ENCODE results near the gene CCDC24. TPM values are rescaled to one million over a fixed set of nuclear protein-coding genes. Genes with fewer than 3 reads are reported as not detected.

CCDC24 gene
- total and polyA plus RNA-seq, 5 donors from 2014 or later, result 0.18 to 1.8 (median 0.74) TPM

GRCh38 chr1:44033041-44033575 is 41.7 kb downstream of the CCDC24 start:
- no peak overlapping the region for H3K27ac ChIP-seq (ENCODE audit: insufficient read depth, low read length, poor library complexity, severe bottlenecking)
- no peaks in the 10 kb centered on the region for H3K9me3 Mint-ChIP-seq
- H3K4me3 Mint-ChIP-seq, result peak overlapping the region in 2 of 4 donors; percentile 55 to 62
- ATAC-seq (ENCODE audit: low read depth in 2 of 2) (no peak), DNase-seq (no peak)
- H3K9me3 ChIP-seq (ENCODE audit: control insufficient read depth in 2 of 2, low read length in 2 of 2), result no peaks in the 10 kb centered on the region
- H3K36me3 ChIP-seq (ENCODE audit: control insufficient read depth, insufficient read depth, low read length), result no peaks in the 10 kb centered on the region
- H3K4me1 Mint-ChIP-seq, result peaks cover 0 to 32% (median 6%) of the 10 kb centered on the region in 4 donors
- no peaks in the 10 kb centered on the region for H3K36me3 Mint-ChIP-seq
- peaks cover 5% of the 10 kb centered on the region for H3K27me3 Mint-ChIP-seq
- no peak overlapping the region for H3K4me3 ChIP-seq (ENCODE audit: low read depth, low read length)
- no peaks in the 10 kb centered on the region for H3K27me3 ChIP-seq (ENCODE audit: control insufficient read depth, insufficient read depth, low read length)
- peaks cover 11% of the 10 kb centered on the region for H3K4me1 ChIP-seq (ENCODE audit: control insufficient read depth, insufficient read depth, low read length, poor library complexity, severe bottlenecking)
- H3K27ac Mint-ChIP-seq, result peak overlapping the region; percentile 1 to 87 (median 68)

DNA sequence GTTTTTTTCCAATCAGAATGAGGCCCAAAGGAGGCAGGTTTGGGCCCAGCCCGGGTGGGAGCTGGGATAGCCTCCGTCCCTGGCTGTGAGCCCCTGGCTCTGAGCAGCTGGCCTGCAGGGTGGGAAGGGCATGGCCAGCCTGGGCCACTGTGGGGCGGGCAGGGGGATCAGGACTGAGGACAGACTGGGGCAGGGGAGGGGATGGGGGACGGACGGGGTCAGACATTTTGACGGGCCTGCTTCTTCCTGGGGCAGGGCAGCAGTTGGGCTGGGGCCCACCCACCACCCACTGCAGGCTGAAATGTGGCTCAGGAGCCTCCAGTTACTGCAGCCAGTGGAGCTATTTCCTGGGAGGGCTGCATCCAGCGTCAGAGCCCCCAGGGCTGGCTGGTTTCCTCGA is 42.4 kb downstream of the CCDC24 start:
- peaks cover 11% of the 10 kb centered on the region for H3K4me1 ChIP-seq (ENCODE audit: control insufficient read depth, insufficient read depth, low read length, poor library complexity, severe bottlenecking)
- Mint-ChIP-seq H3K4me3 (peak overlapping the region in 2 of 4 donors; percentile 55 to 62), H3K36me3 (no peaks in the 10 kb centered on the region), H3K9me3 (no peaks in the 10 kb centered on the region), H3K27me3 (peaks cover 9% of the 10 kb centered on the region), H3K4me1 (peaks cover 0 to 26% (median 6%) of the 10 kb centered on the region in 4 donors), H3K27ac (no peak overlapping the region)
- no peaks in the 10 kb centered on the region for H3K36me3 ChIP-seq (ENCODE audit: control insufficient read depth, insufficient read depth, low read length)
- H3K27me3 ChIP-seq (ENCODE audit: control insufficient read depth, insufficient read depth, low read length), result no peaks in the 10 kb centered on the region
- H3K9me3 ChIP-seq (ENCODE audit: control insufficient read depth in 2 of 2, low read length in 2 of 2), result no peaks in the 10 kb centered on the region
- H3K4me3 ChIP-seq (ENCODE audit: low read depth, low read length), result no peak overlapping the region
- ATAC-seq (ENCODE audit: low read depth in 2 of 2) (no peak), DNase-seq (no peak)
- no peak overlapping the region for H3K27ac ChIP-seq (ENCODE audit: insufficient read depth, low read length, poor library complexity, severe bottlenecking)

GRCh38 chr1:44034423-44034822 is 43.0 kb downstream of the CCDC24 start:
- Histone ChIP-seq H3K36me3 (ENCODE audit: control insufficient read depth, insufficient read depth, low read length) (no peaks in the 10 kb centered on the region), H3K27me3 (ENCODE audit: control insufficient read depth, insufficient read depth, low read length) (no peaks in the 10 kb centered on the region), H3K4me3 (ENCODE audit: low read depth, low read length) (no peak overlapping the region), H3K9me3 (ENCODE audit: control insufficient read depth in 2 of 2, low read length in 2 of 2) (no peaks in the 10 kb centered on the region), H3K27ac (ENCODE audit: insufficient read depth, low read length, poor library complexity, severe bottlenecking) (no peak overlapping the region), H3K4me1 (ENCODE audit: control insufficient read depth, insufficient read depth, low read length, poor library complexity, severe bottlenecking) (peaks cover 5% of the 10 kb centered on the region)
- H3K27ac Mint-ChIP-seq, result no peak overlapping the region
- ATAC-seq (ENCODE audit: low read depth in 2 of 2) (no peak), DNase-seq (no peak)
- H3K36me3 Mint-ChIP-seq, result no peaks in the 10 kb centered on the region
- no peaks in the 10 kb centered on the region for H3K9me3 Mint-ChIP-seq
- H3K4me1 Mint-ChIP-seq, result peaks cover 0 to 19% (median 4%) of the 10 kb centered on the region in 4 donors
- H3K27me3 Mint-ChIP-seq, result peaks cover 10% of the 10 kb centered on the region
- H3K4me3 Mint-ChIP-seq, result no peak overlapping the region

GRCh38 chr1:44034976-44035716 is 43.7 kb downstream of the CCDC24 start:
- no peak for DNase-seq

DNA sequence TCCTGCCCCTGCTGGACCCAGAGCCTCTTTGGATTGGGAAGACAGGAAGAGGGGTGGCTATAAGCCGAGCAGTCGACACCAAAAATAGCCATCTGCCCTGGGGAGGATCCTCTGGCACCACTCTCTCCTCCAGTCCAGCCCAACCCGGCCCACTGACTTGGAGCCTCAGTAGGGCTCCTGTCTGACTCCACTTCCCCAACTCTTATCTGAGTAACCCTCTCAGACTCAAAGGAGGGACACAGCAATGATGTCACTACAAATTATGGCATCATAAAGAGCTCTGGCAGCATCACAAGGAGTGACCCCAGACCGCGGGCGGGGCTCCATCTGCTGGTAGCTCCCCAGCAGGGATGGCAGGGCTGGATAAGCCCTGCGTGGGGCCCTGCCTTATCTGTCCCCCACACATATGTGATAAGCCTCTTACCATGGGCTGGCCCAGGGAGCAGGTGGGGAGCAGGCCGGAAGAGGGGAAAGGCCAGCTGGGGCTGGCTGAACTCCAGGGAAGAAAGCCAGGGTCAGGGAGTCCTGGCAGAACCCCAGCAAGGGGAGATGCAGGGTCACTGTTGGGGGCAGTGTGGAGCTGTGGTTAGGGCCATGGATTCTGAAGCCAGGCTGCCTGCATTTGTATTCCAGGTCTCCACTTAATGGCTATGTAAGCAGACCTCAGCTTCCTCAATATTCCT is 44.5 kb downstream of the CCDC24 start:
- Mint-ChIP-seq H3K36me3 (no peaks in the 10 kb centered on the region), H3K4me1 (peaks cover 0 to 14% (median 2%) of the 10 kb centered on the region in 4 donors), H3K4me3 (peak overlapping the region in 1 of 4 donors; percentile 24), H3K27me3 (peaks cover 8% of the 10 kb centered on the region), H3K27ac (no peak overlapping the region), H3K9me3 (no peaks in the 10 kb centered on the region)
- DNase-seq (peak in 1 of 3 donors; percentile 10), ATAC-seq (ENCODE audit: low read depth in 2 of 2) (no peak)
- H3K27ac ChIP-seq (ENCODE audit: insufficient read depth, low read length, poor library complexity, severe bottlenecking), result no peak overlapping the region
- H3K4me1 ChIP-seq (ENCODE audit: control insufficient read depth, insufficient read depth, low read length, poor library complexity, severe bottlenecking), result no peaks in the 10 kb centered on the region
- no peak overlapping the region for H3K4me3 ChIP-seq (ENCODE audit: low read depth, low read length)
- H3K27me3 ChIP-seq (ENCODE audit: control insufficient read depth, insufficient read depth, low read length), result no peaks in the 10 kb centered on the region
- H3K36me3 ChIP-seq (ENCODE audit: control insufficient read depth, insufficient read depth, low read length), result no peaks in the 10 kb centered on the region
- H3K9me3 ChIP-seq (ENCODE audit: control insufficient read depth in 2 of 2, low read length in 2 of 2), result no peaks in the 10 kb centered on the region

More at GRCh38 chr1:44034976-44035716, 43.7 kb downstream of the CCDC24 start:
- no peaks in the 10 kb centered on the region for H3K27me3 ChIP-seq (ENCODE audit: control insufficient read depth, insufficient read depth, low read length)
- no peaks in the 10 kb centered on the region for H3K4me1 ChIP-seq (ENCODE audit: control insufficient read depth, insufficient read depth, low read length, poor library complexity, severe bottlenecking)
- H3K36me3 Mint-ChIP-seq, result no peaks in the 10 kb centered on the region
- no peaks in the 10 kb centered on the region for H3K9me3 Mint-ChIP-seq
- H3K4me3 ChIP-seq (ENCODE audit: low read depth, low read length), result no peak overlapping the region
- peak overlapping the region in 1 of 3 donors; percentile 74 for H3K27ac Mint-ChIP-seq
- peaks cover 0 to 15% (median 2%) of the 10 kb centered on the region in 4 donors for H3K4me1 Mint-ChIP-seq
- H3K27ac ChIP-seq (ENCODE audit: insufficient read depth, low read length, poor library complexity, severe bottlenecking), result no peak overlapping the region
- H3K4me3 Mint-ChIP-seq, result peak overlapping the region in 1 of 4 donors; percentile 24
- no peaks in the 10 kb centered on the region for H3K36me3 ChIP-seq (ENCODE audit: control insufficient read depth, insufficient read depth, low read length)
- no peaks in the 10 kb centered on the region for H3K9me3 ChIP-seq (ENCODE audit: control insufficient read depth in 2 of 2, low read length in 2 of 2)
- H3K27me3 Mint-ChIP-seq, result peaks cover 5% of the 10 kb centered on the region
- no peak for ATAC-seq (ENCODE audit: low read depth in 2 of 2)

- no peak overlapping the region for H3K27ac ChIP-seq (ENCODE audit: insufficient read depth, low read length, poor library complexity, severe bottlenecking)
- DNase-seq (peak; percentile 51 to 67 (median 59)), ATAC-seq (ENCODE audit: low read depth in 2 of 2) (peak; percentile 56 to 65)
- Mint-ChIP-seq H3K4me3 (peak overlapping the region in 1 of 4 donors; percentile 58), H3K9me3 (no peaks in the 10 kb centered on the region), H3K27ac (no peak overlapping the region), H3K4me1 (peaks cover 0 to 9% (median 2%) of the 10 kb centered on the region in 4 donors), H3K27me3 (peaks cover 11% of the 10 kb centered on the region), H3K36me3 (no peaks in the 10 kb centered on the region)
- no peaks in the 10 kb centered on the region for H3K4me1 ChIP-seq (ENCODE audit: control insufficient read depth, insufficient read depth, low read length, poor library complexity, severe bottlenecking)
- H3K36me3 ChIP-seq (ENCODE audit: control insufficient read depth, insufficient read depth, low read length), result no peaks in the 10 kb centered on the region
- no peak overlapping the region for H3K4me3 ChIP-seq (ENCODE audit: low read depth, low read length)
- no peaks in the 10 kb centered on the region for H3K27me3 ChIP-seq (ENCODE audit: control insufficient read depth, insufficient read depth, low read length)
- no peaks in the 10 kb centered on the region for H3K9me3 ChIP-seq (ENCODE audit: control insufficient read depth in 2 of 2, low read length in 2 of 2)
These were observed 45.2 kb downstream of the CCDC24 start for GRCh38 chr1:44036409-44037139.

GRCh38 chr1:44037154-44037553 is 45.8 kb downstream of the CCDC24 start:
- H3K36me3 Mint-ChIP-seq, result no peaks in the 10 kb centered on the region
- H3K4me3 Mint-ChIP-seq, result peak overlapping the region in 1 of 4 donors; percentile 44
- H3K9me3 Mint-ChIP-seq, result no peaks in the 10 kb centered on the region
- H3K27me3 Mint-ChIP-seq, result peaks cover 11% of the 10 kb centered on the region
- H3K27ac Mint-ChIP-seq, result no peak overlapping the region
- peaks cover 0 to 5% (median 2%) of the 10 kb centered on the region in 4 donors for H3K4me1 Mint-ChIP-seq
- Histone ChIP-seq H3K4me1 (ENCODE audit: control insufficient read depth, insufficient read depth, low read length, poor library complexity, severe bottlenecking) (no peaks in the 10 kb centered on the region), H3K27me3 (ENCODE audit: control insufficient read depth, insufficient read depth, low read length) (no peaks in the 10 kb centered on the region), H3K36me3 (ENCODE audit: control insufficient read depth, insufficient read depth, low read length) (no peaks in the 10 kb centered on the region), H3K4me3 (ENCODE audit: low read depth, low read length) (no peak overlapping the region), H3K27ac (ENCODE audit: insufficient read depth, low read length, poor library complexity, severe bottlenecking) (no peak overlapping the region), H3K9me3 (ENCODE audit: control insufficient read depth in 2 of 2, low read length in 2 of 2) (no peaks in the 10 kb centered on the region)
- DNase-seq (no peak), ATAC-seq (ENCODE audit: low read depth in 2 of 2) (no peak)
